GM18507 (cell line): ENCODE data around the gene CD6.

Experiments used
- DNase-seq: peaks from one replicate; pipeline ENCODE4 v3.0.0; 2011; ENCODE audit warnings: low read depth; ENCODE audit not compliant: insufficient read length; ENCODE audit errors: extremely low spot score
- FAIRE-seq: peaks from 2 replicates; lab custom pipeline; 2011; peaks lifted over from hg19 to GRCh38; lab: Jason Lieb, UNC

CD6 gene

GRCh38 chr11:61042537-61042936 lies 71.1 kb downstream of the CD6 start:
- no peak for DNase-seq
- no peak for FAIRE-seq

GRCh38 chr11:61042961-61043540 lies 71.6 kb downstream of the CD6 start:
- FAIRE-seq (no peak), DNase-seq (no peak)

- DNase-seq, result no peak
- no peak for FAIRE-seq
Observed at GRCh38 chr11:61045271-61045670, 73.8 kb downstream of the CD6 start.

GRCh38 chr11:61046833-61047232 lies 75.4 kb downstream of the CD6 start:
- DNase-seq, result no peak
- no peak for FAIRE-seq

GRCh38 chr11:61048368-61049062 lies 77.0 kb downstream of the CD6 start:
- FAIRE-seq (no peak), DNase-seq (no peak)

- DNase-seq (no peak), FAIRE-seq (no peak)
Observed at GRCh38 chr11:61049063-61049377, 77.5 kb downstream of the CD6 start.

GRCh38 chr11:61049859-61050258 lies 78.4 kb downstream of the CD6 start:
- FAIRE-seq (no peak), DNase-seq (no peak)

GRCh38 chr11:61052182-61052972 lies 80.9 kb downstream of the CD6 start:
- FAIRE-seq (no peak), DNase-seq (no peak)

- DNase-seq (no peak), FAIRE-seq (no peak)
Observed at GRCh38 chr11:61053191-61053590, 81.7 kb downstream of the CD6 start.

GRCh38 chr11:61054513-61054912 lies 83.0 kb downstream of the CD6 start:
- DNase-seq (no peak), FAIRE-seq (no peak)

GRCh38 chr11:61054927-61055562 lies 83.6 kb downstream of the CD6 start:
- FAIRE-seq (no peak), DNase-seq (no peak)

- DNase-seq, result no peak
- no peak for FAIRE-seq
Observed at GRCh38 chr11:61055776-61056175, 84.3 kb downstream of the CD6 start.

GRCh38 chr11:61056571-61056970 lies 85.1 kb downstream of the CD6 start:
- no peak for FAIRE-seq
- DNase-seq, result no peak

GRCh38 chr11:61056981-61057380 lies 85.5 kb downstream of the CD6 start:
- FAIRE-seq, result no peak

GRCh38 chr11:61057615-61058014 lies 86.1 kb downstream of the CD6 start:
- DNase-seq, result no peak
- no peak for FAIRE-seq

More at GRCh38 chr11:61056981-61057380, 85.5 kb downstream of the CD6 start:
- no peak for DNase-seq

GRCh38 chr11:61058583-61059259 lies 87.2 kb downstream of the CD6 start:
- DNase-seq, result no peak
- FAIRE-seq, result no peak

GRCh38 chr11:61059260-61059752 lies 87.8 kb downstream of the CD6 start:
- no peak for FAIRE-seq

GRCh38 chr11:61061081-61061826 lies 89.8 kb downstream of the CD6 start:
- DNase-seq (peak; percentile 61), FAIRE-seq (peak; percentile 92)

More at GRCh38 chr11:61059260-61059752, 87.8 kb downstream of the CD6 start:
- DNase-seq, result no peak
